ENCODE data around the gene MSL1.
A peak's percentile ranks its signal among the peaks of the same experiment; 100 is the strongest.

The MSL1 gene

DNA sequence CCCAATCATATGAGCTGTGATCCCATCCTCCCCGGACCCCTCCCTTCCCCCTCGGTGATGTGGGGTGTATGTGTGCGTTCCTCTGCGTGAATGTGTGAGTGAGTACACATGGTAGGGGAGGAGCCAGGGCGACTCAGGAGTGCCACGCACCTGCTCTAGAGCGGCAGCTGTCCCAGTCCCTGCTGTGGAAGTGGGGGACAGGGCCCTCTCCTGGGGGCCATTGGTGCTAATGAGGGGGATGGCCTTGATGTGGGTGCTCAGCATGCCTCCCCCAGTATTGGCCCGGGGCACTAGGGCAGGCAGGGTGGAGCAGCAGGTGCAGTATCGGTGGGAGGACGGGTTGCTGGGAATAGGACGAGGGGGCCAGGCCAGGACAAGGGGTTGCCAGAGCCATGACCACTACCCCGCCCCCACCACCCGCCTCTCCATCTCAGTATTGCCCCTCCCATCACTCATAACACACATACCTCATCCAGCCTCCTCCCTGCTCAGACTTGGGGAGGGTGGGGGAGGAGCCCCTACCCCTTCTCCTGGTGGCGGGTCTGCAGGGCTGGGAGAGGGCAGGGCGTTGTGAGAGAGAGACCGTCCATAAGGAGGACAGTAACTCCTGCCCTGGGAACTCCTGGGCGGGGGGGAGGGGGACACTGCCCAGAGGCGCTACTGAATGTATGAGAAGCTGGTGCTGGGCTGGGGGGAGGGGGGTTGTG, 29.9 kb upstream of the MSL1 start:
- no peak for DNase-seq

- no peak for DNase-seq
Observed at GRCh38 chr17:40092581-40092980, 29.2 kb upstream of the MSL1 start.

GRCh38 chr17:40093005-40093579, 28.7 kb upstream of the MSL1 start:
- no peak for DNase-seq

DNA sequence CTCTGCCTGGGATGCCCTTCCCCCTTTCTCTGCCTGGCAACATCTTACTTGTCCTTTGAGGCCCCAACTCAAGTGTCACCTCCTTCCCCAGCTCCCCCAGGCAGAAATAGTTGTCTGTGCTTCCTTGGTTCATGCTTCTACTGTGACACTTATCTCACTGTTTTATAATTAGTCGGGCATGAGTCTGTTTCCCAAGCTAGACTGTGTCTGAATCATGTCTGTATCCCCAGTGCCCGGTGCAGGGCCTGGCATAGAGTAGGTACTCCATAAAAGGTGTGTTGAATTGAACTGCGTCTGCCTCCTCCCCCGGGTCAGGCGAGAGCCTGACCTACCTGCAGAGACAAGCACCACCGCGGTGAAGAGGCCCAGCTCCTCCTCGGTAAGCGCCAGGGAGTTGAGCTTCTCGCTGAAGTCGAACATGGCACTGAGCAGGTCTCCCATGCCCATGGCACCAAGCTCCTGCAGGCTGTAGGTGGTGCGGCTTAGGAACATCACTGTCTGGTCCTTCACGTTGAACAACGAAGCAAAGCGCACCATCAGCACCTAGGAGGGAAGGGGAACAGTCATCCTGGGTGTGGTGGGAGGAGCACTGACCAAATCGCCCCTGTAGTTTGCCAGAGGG, 28.1 kb upstream of the MSL1 start:
- DNase-seq = no peak

DNA sequence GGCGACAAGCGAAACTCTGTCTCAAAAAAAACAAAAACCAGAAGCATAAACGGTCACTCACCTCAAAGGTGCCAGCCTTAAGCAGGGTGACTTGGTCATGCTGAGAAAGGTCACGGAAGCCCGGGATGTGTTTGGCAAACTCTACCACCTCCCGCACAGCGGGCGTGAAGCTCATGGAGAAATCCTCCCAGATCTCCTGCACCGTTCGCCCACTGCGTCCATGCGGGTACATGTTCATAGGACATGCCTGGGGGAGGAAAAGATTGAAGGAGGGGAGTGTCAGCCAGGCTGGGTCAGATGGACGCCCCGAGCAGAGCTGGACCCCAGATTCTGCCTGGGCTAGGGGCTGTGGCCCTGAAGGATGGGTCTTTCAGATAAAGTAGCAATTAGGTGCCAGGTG, 26.9 kb upstream of the MSL1 start:
- DNase-seq = no peak

DNA sequence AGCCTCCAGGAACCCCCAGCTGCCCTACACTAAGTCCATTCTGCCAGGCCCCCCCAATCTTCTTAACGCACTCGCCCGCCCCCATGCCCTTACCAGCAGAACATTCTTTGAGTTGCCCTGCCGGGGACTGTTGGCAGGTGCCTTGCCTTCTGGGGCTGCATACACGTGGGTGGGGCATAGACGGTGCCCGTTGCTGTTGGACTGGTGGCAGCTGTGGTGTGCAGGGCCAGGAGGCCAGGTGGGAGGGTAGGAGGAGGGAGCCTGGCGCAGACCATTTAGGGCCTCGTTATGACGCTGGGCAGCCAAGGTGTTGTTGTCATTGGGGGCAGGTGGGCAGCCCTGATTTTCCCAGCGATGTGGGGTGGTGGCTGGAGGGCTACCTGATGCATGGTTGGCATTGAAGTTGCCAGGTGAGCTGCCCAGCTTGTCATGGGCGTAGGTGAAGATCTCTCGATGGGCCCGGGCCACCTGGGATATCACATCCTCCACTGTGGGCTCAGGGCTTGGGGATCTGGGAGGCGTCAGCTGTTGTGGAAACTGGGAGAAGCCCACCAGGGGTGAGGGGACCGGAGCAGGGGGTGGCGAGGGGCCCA, 26.3 kb upstream of the MSL1 start:
- DNase-seq = no peak

DNA sequence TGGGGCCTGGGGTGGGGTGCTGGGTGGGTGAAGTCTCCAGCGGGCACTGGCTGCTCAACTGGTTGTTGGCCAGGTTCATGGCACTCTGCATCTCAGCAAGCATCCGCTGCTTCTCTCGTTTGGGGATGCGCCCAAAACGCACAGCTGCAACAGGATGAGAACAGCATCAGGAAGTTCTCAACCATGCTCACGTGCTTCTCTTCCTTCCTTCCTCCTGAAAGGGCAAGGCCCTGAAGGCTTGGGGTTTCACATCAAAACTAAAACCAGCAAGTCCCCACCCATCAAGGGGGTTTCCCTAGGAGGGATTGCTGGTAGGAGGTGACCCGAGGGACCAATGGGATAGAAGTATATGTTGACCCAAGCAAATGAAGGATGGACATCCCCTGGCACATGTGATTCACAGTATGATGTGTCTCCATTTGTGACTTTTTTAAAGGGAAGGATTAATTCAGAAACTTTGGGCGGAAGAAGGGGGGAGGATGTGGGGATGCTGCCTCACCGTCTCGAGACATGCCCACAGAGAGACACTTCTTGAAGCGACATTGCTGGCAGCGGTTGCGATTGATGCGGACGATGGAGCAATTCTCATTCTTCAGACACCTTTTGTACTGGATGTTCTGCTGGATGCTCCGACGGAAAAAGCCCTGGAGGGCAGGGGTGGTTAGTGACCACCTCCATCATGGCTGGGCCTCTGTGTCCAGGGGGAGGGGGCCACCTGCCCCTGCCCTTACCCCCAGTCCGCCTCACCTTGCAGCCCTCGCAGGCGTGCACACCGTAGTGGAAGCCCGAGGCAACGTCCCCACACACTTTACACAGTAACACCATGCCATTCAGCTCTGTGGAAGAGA, 25.6 kb upstream of the MSL1 start:
- DNase-seq = no peak

- no peak for DNase-seq
Observed at GRCh38 chr17:40097087-40097486, 24.7 kb upstream of the MSL1 start.

DNA sequence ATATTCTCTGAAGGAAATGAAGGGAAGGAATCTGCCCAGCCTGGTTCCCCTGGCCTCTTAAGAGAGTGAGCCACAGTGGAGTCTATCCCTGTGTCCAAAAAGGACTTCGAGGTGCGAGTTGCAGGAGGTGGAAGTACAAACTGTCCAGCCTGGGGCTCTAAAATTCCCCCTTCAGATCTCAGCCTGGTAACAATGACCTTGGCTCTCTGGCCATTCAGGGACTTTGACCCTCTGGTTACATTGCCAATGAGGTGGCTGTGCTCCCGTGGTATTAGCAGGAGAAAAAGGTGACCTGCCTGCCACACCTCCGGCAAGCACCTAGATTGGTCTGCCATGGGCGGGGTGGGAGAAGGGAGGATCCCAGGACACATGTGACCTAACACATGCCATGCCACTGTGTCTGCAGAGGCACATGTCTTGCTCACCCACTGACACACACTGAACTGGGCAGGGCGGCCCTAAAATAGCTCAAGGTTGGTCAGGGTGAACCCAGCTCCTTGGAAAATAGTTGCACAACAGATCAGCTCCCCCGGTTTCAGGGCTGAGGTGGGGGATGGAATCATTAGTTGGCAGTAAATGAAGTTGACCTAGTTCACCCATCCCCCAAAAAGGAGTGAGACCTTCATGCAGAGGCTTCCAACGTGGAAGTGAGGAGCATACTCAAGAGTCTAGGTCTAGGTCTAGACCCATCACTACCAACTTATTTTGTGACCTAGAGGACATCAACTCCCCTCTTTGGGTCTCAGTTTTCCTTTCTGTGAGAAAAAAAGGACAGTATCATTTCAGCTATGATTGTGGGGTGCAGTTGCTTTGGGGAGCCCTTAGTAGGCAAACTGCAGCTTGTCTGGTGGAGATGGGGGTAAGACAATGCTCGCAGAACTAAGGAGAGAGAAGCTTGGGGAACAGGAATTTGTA, 23.6 kb upstream of the MSL1 start:
- no peak for DNase-seq

GRCh38 chr17:40098846-40099618, 22.7 kb upstream of the MSL1 start:
- DNase-seq = peak; percentile 100

GRCh38 chr17:40099619-40100418, 22.0 kb upstream of the MSL1 start:
- DNase-seq = no peak

- DNase-seq = no peak
Observed at GRCh38 chr17:40100419-40100668, 21.4 kb upstream of the MSL1 start, which contains the start of gene NR1D1. Gene NR1D1, minus strand, starts transcription at chr17:40100589. Its CDS starts 495 bp downstream, at chr17:40100094.

DNA sequence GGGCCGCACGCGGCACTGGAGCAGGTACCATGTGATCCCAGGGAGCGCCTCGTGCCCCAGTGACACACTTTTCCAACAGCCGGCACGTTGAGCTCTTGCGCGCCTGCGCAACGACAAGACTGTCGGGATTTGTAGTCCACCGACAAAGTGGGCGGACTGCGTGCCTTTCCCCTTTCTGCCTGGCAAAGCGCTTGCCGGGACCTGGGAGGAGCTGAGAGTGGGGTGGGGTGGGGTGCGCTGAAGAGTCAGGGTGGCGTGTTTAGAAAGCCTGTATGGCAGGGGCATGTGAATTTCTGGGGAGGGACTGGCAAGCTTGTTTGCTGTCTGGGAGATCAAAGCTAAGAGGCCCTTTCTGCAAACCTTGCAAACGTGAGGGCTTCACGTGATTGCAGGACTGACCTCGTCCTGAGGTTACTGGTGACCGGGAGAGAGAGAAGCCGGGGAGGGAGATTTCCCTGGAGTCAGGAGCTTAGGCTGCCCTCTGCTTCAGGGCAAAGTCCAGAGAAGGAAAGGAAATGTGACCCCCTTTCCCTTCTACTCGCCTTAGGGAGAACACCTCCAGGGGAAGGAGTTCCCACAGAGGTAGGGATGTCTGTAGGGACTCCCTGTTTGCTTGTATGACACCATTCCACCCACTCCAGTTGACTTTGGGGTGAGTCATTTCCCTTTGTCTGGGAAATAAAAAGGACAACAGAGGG, 21.0 kb upstream of the MSL1 start:
- DNase-seq = peak; percentile 98

DNA sequence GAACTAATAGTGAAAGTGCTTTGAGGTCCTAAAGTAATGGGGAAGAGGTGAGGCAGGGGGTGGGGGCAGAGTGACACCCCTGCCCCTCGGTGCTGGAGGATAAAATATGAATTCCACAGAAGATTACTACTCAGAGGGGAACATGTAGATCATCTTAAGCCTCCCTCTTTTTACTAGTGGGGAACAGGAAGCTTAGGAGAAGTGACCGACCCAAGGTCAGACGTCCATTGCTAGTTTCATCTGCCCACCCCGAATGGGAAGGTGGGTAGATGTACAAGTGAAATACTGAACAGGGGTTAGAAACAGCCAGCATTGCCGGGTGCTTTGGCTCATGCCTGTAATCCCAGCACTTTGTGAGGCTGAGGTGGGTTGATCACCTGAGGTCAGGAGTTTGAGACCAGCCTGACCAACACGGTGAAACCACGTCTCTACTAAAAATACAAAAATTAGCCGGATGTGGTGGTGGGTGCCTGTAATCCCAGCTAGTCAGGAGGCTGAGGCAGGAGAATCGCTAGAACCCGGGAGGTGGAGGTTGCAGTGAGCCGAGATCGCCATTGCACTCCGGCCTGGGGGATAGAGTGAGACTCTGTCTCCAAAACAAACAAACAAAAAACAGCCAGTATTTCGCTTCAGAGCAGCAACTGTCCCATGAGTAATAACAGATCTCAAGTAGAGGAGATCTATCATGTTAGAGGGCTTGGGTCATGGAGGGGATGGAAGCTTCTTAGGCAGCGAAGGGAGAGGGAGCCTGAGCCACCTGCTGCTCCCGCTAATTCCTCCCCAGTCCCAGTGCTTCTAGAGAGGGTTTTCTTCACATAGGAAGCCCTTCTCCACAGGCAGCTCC, 20.2 kb upstream of the MSL1 start:
- DNase-seq = no peak

- no peak for DNase-seq
Observed at GRCh38 chr17:40103071-40103661, 18.6 kb upstream of the MSL1 start.

- no peak for DNase-seq
Observed at GRCh38 chr17:40103688-40104087, 18.1 kb upstream of the MSL1 start.

GRCh38 chr17:40104594-40105486, 16.9 kb upstream of the MSL1 start:
- DNase-seq = no peak

All from fibroblast of skin of abdomen (primary cell).